Stimulated activated naive CD8-positive, alpha-beta T cell treated with anti-CD3 and anti-CD28 coated beads, Interleukin-15, Interleukin-2, amounts not matched to agents 100 U/mL and 50 U/mL, for 24 hours (primary cell): Measurements from ENCODE around the gene BABAM2.
A peak's percentile ranks its signal among the peaks of the same experiment; 100 is the strongest.

Experiments
- ATAC-seq: fragments of 150-1000 bp; cut with Tn5 transposase; one replicate; pipeline ENCODE4 v1.10.0; 2021
- DNase-seq: peaks from one replicate; pipeline ENCODE4 v3.0.0; 2021

The BABAM2 gene

DNA sequence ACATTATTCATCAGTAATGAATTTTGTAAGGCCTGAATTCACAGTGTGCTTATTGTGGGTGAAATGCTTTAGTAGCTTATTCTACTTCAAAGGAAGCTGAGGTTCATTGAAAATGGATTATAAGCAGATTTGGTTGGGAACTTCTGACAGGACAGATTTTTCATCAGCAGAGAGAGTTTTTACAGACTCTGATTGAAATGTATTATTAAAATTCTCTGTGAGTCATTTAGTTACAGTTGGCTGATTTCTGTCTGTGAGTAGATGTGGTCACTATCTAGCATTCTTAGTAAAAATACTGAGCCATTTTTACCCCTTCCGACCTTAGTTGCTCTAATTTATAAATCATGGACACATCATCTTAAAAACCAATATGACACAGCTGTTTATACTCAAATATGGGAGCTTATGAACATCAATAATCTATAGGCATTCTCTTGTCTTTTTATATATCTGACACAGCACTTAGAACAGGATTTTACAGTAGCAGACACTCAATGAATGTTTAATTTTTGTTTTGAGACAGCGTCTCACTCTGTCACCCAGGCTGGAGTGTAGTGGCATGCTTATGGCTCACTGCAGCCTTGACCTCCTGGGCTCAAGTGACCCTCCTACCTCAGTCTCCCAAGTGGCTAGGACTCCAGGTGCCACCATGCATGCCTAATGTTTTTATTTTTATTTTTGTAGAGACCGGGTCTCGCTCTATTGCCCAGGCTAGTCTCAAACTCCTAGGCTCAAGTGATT, 239.6 kb downstream of the BABAM2 start:
- no peak for DNase-seq

GRCh38 chr2:28133778-28134177, 243.2 kb downstream of the BABAM2 start:
- ATAC-seq, result no peak
- no peak for DNase-seq

More for the DNA sequence above, 239.6 kb downstream of the BABAM2 start:
- ATAC-seq, result no peak

- no peak for DNase-seq
- peak; percentile 43 for ATAC-seq
Observed at GRCh38 chr2:28134262-28134812, 243.8 kb downstream of the BABAM2 start.

DNA sequence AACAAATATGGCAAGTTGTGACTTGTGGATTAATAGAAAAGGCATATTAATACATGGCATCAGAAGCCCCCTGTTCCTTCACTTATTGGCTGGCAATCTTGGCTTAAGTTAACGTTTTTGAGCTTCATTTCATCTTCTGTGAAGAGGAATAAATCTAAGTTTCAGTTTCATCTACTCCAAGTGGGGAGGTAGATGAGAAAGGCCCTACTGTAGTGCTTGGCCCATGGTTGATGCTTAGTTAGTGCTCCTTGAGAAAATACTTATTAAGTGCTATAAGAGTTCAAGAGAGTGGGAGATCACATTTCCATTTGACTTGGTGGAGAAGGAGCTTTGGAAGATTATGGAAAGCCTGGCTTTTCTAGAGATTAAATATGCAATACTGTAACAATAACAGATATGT, 244.3 kb downstream of the BABAM2 start:
- DNase-seq (no peak), ATAC-seq (no peak)

GRCh38 chr2:28135324-28135723, 244.8 kb downstream of the BABAM2 start:
- DNase-seq, result no peak
- ATAC-seq, result no peak

GRCh38 chr2:28135799-28136198, 245.3 kb downstream of the BABAM2 start:
- no peak for ATAC-seq

GRCh38 chr2:28136556-28136955, 246.0 kb downstream of the BABAM2 start:
- DNase-seq (no peak), ATAC-seq (no peak)

More at GRCh38 chr2:28135799-28136198, 245.3 kb downstream of the BABAM2 start:
- no peak for DNase-seq

GRCh38 chr2:28137221-28137620, 246.7 kb downstream of the BABAM2 start:
- ATAC-seq, result no peak
- DNase-seq, result no peak

DNA sequence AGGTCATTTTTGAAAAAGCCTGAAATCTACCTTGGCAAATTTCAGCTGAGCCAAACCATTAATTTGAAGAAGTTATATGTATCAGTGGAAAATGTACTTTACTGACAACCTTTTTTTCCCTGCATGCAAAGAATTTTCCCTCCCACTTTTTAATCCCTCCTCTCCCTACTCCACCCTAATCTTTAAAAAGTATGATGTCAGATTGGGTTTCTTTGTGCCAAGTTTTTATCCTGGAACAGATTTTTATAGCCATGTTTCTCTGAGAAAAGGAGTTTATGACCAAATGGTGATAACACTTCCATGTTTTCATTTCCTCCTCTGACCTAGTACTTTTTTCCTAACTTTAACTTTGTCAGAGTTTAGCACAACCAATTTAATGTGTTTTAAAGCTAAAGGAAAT, 251.9 kb downstream of the BABAM2 start:
- ATAC-seq (no peak), DNase-seq (no peak)

DNA sequence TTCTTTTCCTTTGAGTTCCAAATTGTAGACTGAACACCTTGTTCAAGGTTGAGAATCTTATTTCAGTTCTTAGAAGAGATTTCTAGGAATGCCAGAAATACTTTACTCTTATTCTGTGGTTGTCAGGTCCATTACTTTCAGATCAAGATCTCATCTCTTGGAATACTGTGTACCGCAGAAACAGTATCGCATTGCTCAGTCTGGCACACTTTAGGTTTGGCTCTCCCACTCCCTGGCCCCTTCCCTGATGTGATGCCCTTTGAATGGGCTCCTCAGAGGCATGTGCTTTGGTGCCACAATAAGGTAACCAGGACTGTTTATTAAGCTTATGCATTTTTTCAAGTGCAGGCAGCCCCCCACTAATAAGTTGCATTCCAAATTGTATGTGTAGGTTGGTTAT, 257.5 kb downstream of the BABAM2 start:
- no peak for ATAC-seq
- no peak for DNase-seq

DNA sequence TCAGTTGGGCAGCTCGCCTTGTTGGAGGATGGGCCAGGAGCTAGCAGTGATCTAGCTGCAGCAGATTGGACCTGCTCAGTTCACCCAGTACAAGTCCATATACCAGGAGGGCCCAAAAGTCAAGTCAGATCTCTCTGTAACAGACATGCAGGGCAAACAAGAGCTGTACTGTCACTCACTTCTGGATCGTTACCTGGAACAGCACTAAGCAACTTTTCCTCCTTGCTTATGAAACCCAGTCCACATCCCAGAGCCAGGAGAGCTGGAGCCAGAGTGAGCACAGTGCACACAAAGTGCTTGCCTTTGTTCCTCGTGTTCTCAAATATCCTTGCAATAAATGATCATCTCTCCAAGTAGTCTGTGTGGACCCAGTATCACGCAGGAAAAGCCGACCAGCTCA, 258.0 kb downstream of the BABAM2 start:
- DNase-seq (no peak), ATAC-seq (no peak)

GRCh38 chr2:28150236-28150915, 259.8 kb downstream of the BABAM2 start:
- no peak for DNase-seq
- ATAC-seq, result no peak

DNA sequence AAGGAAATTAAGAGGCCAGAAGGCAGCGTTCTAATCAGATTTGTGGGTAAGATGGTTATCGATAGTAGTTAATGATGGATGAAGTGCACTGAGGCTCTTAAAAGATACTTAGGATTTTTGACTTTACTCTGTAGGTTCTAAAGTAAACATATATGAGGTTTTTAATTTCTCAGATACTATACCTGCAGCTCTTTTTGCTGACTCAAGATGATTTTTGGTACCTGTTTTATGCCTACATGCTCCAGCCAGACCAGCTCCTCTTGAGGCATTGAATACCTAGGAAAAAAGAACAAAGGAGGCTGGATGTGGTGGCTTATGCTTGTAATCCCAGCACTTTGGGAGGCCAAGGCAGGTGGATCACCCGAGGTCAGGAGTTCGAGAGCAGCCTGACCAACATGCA, 260.5 kb downstream of the BABAM2 start:
- DNase-seq, result no peak
- ATAC-seq, result no peak

DNA sequence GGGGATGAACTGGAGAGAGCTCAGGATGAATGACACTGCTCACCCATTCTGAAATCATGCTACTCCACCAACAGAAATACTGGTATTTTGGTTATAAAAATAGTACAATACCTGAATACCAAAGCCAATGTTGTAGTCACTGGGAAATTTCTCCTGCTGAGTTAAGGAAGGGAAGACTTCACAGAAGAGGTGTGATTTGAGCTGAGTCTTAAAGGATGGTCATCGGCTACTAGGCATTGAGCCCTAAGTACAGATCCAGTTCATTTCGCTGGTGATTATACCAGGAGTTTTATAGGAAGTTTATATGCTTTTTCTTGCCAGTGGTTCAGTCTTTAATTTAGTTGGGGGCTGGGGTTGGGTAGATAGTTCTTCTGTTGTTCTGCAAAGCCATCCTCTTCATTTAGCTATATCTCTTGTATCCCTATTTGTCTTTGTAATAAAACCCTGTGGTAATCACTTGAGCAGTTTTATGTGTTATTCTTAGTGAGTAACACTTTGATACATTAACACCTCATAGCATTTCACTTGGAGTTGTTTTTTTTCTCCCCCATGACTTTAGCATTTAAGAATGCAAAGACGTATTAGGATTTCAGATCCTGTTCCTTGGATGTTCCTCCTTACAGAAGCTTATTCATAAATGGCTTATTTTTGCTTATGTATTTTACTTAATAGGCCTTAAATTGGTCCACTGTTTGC, 262.2 kb downstream of the BABAM2 start:
- ATAC-seq (no peak), DNase-seq (no peak)

GRCh38 chr2:28153851-28154250, 263.3 kb downstream of the BABAM2 start:
- no peak for DNase-seq

GRCh38 chr2:28155086-28155485, 264.6 kb downstream of the BABAM2 start:
- DNase-seq (no peak), ATAC-seq (no peak)

More at GRCh38 chr2:28153851-28154250, 263.3 kb downstream of the BABAM2 start:
- no peak for ATAC-seq

GRCh38 chr2:28155627-28156026, 265.1 kb downstream of the BABAM2 start:
- DNase-seq (no peak), ATAC-seq (no peak)

- DNase-seq (no peak), ATAC-seq (no peak)
Observed at GRCh38 chr2:28158791-28159190, 268.3 kb downstream of the BABAM2 start.

DNA sequence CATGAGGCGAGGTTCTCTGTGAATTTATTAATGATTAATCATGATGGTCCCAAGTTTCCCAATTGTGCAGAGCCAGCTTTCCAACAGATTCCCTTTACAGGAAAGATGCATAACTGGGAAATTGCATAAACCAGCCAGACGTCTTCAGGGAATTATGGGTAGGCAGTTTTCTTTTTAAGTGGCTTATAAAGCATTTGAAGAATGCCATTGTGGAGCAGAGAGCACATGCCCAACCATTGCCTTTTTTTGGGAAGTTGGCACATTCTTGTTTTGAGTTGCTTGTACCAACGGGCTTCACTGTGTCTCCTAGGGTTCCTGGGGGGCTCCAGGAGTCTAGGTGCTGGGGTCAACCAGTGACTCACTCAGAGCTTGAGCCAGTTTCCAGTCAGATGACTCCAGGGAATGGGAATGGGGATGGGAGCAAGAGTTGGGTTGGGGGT, 270.5 kb downstream of the BABAM2 start:
- DNase-seq (no peak), ATAC-seq (no peak)

GRCh38 chr2:28161466-28161865, 270.9 kb downstream of the BABAM2 start:
- DNase-seq (no peak), ATAC-seq (no peak)

- ATAC-seq (no peak), DNase-seq (no peak)
Observed at GRCh38 chr2:28162564-28162963, 272.0 kb downstream of the BABAM2 start.

DNA sequence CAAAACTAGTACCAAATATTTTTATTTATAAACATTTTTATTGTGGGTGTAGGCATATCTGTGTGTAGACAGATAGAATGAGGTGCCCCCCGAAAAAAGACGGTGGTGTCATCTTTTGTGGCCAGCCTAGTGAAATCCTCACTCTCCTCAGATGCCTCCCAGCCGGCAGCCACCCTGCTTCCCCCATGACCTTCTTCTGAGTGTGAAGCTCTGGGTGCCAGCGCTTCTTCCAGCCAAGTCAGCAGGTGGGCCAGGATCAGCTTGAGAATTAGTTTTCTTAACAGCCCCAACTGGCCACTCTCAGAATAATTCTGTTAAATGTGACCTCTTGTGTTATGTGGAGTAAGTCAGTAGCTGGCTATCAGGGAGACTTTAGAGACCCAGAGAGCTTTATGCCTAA, 272.5 kb downstream of the BABAM2 start:
- DNase-seq (no peak), ATAC-seq (no peak)
